NK-92 treated with Interleukin-12 subunit alpha and Interleukin-12 subunit beta, amount 100 ng/mL, for 24 hours (cell line): ENCODE data around the gene INS.
"Not testable (repeated sequence)": the region's sequence is repeated elsewhere in the genome, so short reads cannot be mapped to it uniquely, and the experiment has no call there.

Source experiments
- DNase-seq: peaks from one replicate; lab custom pipeline; 2025; lab: John Stamatoyannopoulos, UW

INS gene

DNA sequence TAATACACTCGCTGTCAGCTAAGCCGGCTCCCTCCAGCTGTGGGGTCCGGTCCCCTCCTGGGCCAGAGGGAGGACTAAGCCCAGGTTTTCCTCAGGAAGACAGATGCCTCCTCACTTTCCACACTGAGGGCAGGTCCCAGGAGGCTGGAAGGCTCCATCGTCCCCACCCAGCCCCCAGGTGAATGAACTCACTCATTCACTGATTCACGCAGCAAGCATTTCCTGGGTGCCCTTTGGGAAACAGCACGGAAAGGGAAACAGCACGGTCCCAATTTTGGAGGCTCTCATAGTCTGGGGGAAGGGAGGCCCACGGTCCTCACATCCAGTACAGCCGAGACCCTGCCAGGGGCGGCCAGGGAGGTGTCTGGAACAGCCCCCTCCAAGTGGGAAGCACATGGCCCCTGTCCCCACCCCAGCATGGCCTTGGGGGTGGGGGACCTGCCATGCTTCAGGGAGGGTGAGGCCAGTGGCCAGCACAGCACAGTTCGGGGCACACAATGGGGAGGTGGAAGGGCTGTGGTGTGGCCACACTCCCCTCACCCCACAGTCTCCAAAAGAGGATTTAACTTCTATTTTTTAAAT, 19.9 kb upstream of the INS start:
- no peak for DNase-seq

DNA sequence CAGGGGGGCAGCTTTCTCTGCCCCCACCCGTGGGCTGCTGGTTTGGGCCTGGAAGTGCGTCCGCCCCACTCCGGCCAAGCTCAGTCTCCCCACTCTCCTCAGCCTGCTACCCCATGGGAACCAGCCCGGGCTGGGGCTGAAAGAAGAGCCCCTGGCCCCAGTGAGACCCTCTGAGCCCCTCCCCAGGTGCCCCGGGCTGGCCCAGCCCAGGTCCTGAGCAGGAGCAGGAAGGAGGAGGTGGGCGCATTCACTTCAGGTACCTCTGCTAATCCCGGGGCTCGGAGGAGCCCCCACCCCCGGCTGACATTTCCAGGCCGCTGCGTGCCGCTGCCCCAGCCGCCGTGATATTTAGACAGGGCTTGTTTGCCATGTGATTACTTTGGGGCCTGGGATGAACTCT, 19.3 kb upstream of the INS start:
- no peak for DNase-seq

DNA sequence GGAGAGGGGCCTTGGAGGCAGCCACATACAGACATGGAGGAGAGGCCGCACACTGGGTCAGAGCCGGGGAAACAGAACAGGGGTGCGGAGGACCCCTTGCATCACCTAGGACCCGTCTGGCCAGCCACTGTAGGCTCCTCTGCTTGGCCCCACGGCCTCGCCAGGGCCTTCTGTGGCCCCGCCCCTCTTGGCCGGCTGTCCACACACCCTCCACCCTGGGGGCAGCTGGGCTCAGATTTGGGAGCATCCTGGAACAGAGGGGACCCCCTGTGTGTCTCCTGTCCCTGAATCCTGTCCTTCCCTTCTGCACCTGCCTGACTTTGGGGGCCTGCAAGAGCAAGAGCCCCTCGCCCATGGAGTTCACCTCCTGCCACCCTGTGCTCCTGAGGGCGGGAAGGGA, 18.5 kb upstream of the INS start:
- DNase-seq: no peak

DNA sequence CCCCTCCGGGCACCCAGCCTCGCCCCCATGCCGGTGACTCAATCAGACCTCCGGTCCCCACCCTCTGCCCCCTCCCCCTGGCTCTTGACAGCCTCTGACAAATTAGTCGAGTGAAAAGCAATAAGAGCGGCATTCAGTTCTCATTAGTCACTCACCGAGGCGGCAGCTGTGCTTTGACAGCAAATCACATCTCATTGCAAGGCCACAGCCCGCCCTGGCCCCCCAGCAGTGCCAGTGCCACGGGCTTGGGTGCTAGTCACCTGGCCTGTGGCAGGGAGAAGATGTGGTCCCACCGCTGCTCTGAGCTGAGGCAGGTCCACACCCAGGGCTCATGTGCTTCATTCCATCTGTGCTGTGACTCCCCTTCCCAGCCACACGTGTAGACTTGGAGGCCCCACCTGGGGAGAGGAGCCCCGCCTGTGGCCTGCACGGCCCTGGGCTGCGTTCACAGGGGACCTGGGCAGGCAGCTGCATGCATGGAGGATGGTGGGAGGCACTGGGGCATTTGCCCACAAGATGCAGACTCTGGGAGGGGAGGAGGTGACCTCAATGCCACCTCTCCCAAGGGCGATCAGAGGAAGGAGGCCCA, 18.0 kb upstream of the INS start:
- no peak for DNase-seq

DNA sequence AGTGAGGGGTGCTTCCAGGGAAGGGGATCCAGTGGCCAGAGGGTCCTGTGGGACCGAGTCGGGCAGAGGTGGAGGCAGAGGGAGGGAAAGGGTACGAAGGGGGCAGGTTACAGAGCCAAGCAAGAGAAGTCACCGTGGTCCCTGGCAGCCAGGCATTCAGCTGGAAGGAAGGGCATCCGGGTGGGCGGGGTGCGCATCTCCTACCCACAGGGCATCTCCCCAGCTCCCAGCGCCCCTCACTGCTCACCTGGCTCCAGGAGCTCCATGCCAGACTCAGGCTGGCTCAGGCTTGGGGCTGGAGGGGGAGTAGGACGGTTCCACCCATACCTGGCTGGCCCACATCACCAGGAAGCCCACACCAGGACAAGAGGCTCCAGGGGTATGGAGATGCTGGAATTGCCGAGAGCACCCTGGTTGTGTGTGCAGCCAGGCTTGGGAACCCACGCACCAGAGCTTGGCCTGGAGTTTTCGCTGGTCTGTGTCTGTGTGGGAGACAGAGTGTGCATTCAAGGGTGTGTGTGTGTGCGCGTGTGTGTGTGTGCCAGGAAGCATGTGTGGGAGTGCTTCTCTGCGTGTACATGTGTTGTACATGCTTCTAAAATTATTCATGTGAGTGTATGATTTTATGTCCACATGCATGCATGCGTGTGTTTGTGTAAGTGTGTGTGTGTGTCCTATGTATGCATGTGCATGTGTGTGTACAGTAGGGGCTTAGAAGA, 17.2 kb upstream of the INS start:
- DNase-seq: not testable (repeated sequence)

DNA sequence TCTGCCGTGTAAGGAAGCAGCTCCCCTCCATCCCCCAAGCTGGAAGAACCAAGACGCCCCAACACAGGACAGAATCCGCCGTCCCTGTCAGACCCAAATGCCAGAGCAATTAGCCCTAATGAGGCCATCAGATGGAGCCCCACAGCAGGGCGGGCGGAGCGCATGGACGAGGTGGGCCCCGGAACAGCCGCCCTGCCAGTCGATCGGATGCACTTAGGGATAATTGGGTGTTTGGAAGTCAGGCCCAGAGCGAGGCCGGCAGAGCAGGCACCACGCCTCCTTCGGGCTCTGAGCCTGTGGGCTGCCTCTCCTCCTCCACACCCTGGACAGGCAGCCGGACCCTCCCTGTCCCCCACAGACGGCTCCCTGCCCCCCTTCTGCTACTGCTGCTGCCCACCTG, 16.1 kb upstream of the INS start:
- no peak for DNase-seq

DNA sequence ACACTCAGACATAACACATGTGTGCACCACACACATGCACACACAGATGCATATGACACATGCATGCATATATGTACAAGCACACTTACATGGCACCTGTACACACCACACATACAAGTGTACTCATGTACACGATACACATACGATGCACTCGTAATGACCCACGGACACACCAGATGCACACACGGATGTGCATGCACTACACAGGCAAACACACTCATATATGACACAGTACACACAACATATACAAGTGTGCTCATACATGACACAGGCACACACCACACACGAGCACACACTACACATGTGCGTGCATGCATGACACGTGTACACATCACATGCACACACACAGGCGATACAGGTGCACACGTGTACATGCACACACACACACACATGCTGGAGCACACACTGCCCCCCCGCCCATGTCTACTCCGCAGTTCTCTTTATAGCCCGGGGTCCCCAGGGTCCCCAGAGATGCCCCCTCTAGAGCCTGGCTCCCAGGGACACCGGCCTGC, 15.4 kb upstream of the INS start:
- no peak for DNase-seq

DNA sequence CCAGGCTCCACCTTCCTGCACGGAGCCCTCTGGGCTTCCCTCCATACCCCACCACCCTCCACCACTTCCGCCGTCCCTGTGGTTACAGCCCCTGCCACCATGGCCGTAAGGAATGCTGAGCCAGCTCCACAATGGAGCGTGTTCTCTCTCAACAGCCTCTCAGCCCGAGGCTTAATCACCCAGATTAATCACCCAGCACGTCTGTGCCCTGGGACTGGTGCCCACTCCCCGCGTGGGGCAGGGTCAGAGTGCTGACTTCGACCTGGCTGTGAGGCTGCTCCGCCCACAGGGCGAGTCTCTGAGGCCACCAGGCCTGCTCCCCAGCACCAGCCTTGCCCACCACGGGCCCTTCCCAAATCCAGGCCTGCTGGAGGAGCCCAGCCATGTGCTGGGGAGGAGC, 14.7 kb upstream of the INS start:
- no peak for DNase-seq

DNA sequence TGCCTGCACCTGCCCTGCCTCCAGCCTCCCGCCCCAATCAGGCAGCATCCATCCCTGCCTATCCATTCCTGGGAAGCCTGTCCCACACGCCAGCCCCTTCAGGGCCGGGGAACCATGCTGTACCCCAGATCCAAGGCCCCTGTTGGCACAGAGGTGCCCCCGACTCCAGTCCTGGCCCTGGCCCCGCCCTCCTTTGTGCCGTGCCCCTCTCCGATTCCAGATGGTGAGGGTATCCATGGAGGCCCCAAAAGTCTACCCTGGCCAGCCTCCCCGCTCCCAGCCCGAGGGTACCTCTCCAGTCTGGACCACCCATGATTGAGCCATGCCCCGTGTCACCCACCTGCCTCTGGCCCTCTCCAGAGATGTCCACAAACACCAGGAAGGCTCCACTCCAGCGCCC, 13.4 kb upstream of the INS start:
- no peak for DNase-seq

DNA sequence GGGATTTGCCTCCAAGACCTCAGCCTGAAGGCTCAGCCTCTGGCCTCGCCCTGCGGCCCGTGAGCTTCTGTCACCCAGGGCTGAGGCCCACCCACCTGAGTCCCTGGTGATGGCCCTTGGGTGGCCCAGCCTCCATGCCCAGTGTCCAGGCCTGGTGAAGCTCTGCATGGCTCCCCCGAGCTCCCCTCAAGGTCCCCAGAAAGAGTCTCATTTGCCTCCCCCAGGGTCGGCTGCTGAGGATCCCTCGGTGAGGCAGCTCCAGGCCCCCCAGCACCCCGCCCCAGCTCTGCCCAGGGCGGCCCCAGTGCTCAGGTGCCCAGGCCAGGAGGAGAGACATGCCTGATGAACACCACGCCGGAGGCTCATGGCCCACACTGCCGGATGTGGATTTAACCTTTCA, 12.8 kb upstream of the INS start:
- no peak for DNase-seq

DNA sequence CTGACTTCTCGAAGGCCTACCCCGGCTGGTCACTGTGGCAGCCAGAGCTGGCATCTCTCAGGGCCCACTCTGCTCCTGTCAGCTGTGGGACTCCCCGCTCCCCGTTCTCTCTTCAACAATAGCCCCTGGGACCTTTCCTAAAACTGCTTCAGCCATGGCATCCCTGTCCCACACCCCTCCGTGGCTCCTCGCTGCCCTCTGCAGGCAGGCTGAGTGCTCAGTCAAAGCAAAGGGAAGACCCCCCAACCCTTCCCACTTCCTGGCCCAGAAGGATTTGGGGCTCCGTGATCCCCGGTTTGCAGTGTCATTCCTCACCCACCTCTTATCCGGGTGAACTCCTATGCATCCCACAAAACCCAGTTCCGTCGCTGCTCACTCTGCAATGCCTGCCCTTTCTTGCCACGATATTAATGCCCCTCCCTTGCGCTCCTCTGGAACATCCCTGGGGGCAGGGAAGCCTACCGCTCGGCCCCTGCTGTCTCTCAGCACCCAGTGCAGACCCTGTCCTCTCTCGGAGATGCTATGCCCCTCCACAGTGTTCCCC, 12.2 kb upstream of the INS start:
- no peak for DNase-seq

DNA sequence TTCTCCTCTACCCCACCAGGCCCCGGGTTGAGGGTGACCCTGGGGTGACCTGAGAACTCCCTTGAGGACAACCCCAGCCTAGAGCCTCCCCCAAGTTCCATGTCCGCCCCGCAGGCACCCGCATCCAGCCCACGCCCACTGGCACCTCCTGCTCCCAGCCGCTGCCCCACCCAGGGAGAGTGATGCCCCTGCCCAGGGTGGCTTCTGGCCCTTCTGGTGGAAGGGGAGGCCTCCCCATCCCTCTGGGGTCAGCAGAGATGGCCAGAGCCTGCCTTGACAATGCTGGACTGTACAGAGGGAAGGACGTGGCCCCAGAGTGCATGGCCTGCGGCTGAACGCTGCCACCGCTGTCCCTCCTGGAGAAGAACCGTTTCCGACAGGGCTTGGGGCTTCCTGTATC, 11.7 kb upstream of the INS start:
- DNase-seq: no peak

DNA sequence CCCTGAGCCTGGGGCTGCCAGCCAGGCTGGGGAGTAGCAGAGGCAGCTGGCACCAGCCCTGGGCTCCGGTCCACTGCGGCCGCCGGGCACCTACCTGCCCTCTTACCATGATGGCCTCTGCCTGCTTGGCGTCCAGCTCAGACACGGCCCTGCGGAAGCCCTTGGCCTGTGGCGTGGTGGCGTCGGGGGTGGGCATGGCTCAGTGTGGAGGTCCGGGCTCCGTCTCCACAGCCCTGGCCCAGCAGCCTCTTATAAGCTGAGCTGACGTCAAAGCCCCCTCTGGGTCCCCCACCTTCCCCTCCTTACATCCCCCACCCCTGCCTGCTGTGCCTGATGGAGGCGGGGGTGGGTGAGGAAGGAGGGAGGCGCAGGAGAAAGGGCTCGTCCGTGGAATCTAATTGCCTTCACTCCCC, 10.6 kb upstream of the INS start, which contains the start of gene TH:
TH (minus strand) TSS at position 225 of the 413 bp plus-strand sequence; CDS start at position 196, 29 bp downstream.
- DNase-seq: no peak

DNA sequence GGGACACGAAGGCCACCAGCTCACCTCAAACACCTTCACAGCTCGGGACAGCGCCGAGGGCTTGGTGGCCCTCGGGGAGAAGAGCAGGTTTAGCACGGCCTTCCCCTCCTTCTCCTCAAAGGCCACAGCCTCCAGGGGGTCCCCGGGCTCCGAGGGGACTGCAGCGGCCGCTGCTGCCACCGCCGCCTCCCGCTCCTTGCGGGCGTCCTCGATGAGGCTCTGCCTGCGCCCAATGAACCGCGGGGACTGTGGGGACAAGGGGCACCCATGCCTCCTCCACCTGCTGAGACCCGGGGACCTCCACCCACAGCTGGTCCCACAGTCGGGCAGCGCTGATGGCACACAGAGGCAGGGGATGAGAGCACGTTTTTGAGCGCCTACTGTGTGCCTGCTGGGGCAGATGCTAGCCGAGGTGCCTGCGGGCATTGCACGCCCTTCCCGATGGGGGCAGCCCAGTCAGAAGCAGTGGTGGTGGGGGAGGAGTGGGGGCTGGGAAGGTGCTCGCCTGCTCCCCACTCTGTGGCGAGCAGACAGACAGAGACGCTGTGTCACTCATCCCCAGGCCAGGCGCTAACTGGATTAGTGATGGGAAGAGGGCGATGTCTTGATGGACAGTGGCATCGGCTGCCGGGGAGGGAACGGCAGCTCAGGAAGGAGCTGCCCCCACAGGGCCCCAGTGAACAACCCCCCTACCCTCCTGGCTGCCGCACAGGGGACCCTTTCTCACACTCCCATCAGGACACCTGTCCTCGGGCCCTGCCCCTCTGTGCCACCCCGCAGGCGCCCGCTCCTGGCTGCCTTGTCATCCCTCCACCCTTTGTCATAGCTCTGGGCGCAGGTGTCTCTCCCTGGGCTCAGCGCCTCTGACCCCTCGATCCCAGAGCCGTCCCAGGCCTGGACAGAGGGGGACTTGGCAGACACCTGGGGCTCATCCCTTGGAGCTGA, 8.9 kb upstream of the INS start:
- DNase-seq: no peak

DNA sequence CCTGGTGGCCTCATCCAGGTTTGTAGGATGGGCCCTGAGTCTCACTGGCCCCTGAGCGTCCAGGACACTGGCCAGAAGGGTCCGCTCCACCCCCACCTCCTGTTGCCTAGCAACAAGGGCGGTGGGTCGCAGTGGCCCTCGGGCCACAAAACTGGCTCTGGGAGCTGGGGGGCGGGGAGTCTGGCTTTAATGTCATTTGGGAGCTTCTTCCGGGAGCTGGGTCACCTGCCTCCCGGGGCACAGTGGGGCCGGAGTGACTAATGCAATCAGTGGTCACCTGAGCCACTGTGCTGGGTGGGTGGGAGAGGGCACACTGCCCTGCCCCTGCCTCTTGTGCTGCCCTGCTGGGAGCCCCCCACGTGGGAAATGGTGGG, 8.0 kb upstream of the INS start:
- DNase-seq: no peak

DNA sequence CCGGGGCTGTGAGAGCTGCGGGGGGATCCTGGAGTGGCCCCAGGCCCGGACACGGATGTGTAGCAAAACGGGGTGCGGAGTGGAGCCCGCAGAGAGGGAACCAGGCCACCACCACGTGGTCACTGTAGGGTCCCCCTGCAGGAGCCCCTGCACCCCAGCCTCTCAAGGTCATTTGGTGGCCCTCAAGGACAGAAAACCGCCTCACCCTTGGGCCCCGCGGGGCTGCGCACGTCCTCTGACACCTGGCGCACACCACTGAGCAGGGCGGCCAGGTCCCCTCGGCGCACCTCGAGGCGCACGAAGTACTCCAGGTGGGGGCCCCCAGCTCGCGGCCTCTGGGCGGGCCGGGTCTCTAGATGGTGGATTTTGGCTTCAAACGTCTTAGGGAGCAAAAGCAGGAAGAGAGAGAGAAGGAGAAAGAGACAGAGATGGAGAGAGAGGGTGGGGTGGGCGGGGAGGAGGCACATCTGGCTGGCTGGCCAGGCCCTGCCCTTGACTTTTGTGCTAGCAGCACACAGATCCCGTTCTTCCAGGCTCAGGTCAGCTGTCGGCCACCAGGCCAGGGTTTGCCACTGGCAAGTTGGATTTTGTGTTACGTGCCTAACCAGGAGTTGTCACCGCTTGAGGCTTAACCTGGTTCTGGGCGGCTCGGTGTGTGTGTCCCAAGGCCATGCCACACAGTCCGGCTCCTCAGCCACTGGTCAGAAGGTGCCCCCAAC, 7.4 kb upstream of the INS start:
- DNase-seq: no peak

DNA sequence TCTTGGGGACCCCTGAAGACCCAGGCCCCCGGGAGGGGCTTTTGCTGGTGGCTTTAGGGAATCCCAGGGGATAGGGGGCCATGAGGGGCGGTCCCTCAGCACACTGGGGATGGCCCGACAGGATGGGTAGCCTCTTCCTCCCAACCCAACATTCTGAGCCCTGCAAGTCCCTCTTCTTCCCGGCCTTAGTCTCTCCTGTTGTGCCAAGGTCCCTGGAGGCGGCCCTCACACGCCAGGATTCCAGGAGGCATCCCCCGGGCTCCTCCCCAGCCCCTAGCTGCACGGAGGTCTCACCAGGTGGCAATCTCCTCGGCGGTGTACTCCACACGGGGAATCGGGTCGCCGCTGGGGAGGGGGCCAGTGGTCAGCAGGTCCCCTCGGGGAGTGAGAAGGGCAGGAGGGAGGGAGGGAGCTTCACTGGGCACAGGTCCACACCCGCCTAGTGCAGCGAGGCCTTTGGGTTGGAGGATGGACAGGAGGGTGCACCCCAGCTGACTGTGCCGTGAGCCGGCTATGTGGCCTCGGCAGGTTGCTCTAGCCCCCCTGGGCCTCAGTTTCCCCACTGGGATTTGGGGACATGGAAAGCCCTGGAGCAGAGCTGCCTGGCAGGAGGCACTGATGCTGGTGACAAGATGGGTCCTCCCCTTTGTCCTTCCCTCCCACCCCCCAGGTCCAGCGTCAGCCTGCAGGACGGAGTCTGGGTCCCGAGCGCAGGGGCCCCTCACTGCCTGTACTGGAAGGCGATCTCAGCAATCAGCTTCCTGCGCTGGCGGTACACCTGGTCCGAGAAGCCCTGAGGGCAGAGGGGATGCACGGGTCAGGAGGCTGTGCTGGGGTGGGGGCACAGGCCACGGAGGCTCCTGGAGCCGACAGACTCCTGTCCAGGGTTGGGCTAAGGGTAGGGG, 6.4 kb upstream of the INS start:
- no peak for DNase-seq

DNA sequence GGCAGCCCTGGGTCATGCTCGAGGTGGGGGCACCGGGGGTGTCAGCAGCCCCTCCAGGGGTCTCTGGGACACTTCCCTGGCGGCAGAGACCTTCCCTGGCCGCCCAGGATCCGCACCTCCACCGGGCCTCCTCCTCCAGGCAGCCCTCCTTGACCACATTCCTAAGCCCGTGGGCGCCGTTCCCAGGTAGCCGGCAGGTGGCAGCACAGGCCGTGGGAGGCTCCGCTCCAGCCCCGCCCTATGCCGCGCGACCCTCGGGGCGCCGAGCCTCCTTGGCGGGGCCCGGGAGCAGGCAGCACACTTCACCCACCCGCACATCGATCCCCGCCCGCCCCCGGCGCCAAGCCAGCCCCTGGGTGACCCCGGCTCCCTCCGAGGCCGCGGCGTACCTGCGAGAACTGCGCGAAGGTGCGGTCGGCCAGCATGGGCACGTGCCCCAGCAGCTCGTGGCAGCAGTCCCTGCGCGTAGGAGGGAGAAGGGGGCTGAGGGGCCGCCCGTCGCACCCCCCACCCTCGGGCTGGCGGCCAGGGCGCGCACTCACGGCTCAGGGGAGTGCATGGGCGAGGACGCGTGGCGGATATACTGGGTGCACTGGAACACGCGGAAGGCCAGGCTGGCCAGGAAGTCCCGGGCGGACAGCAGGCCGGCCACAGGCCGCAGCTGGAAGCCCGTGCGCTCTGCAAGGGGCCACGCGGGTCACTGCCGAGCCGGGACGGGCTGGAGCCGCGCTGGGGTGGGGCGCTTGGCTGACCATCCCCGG, 5.3 kb upstream of the INS start:
- no peak for DNase-seq

DNA sequence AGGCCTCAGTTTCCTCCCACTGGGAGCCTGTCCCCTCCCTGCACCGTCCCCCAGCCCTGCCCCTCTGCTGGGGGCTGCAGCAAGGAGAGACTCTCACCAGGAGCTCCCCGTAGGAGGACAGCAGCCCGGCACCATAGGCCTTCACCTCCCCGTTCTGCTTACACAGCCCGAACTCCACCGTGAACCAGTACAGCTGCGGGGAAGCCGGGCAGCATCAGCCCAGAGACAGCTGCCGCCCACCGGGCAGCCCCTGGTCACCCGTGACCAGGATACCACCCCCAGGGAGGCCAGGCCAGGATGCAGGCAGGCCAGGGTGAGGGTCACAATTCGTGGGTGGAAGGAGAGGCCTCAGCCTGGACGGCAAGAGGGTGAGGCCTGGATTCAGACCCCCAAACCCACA, 4.6 kb upstream of the INS start:
- DNase-seq: no peak
